Effector memory CD4-positive, alpha-beta T cell (primary cell): ENCODE results near the gene PPARD.

Experiments
- DNase-seq, 3 donors: peaks; one replicate each; pipeline ENCODE4 v3.0.0-alpha.2; 2020
- H3K27ac ChIP-seq: 2 replicates; pipeline ENCODE4 v1.7.0; 2013; ENCODE audit warnings: mild to moderate bottlenecking, low read length, moderate library complexity; ENCODE audit not compliant: insufficient read depth, poor library complexity, severe bottlenecking
- H3K27me3 ChIP-seq: replicated peaks from 2 replicates; pipeline ENCODE4 v1.7.0; 2013; ENCODE audit warnings: mild to moderate bottlenecking, low read length; ENCODE audit not compliant: insufficient read depth, control insufficient read depth, poor library complexity, severe bottlenecking
- H3K36me3 ChIP-seq: 2 replicates; pipeline ENCODE4 v1.7.0; 2013; ENCODE audit warnings: mild to moderate bottlenecking, low read length, moderate library complexity; ENCODE audit not compliant: control insufficient read depth, insufficient read depth
- H3K4me1 ChIP-seq: 2 replicates; pipeline ENCODE4 v1.7.0; 2013; ENCODE audit warnings: low read length, mild to moderate bottlenecking; ENCODE audit not compliant: control insufficient read depth, insufficient read depth, poor library complexity, severe bottlenecking
- H3K4me3 ChIP-seq: 2 replicates; pipeline ENCODE4 v1.7.0; 2013; ENCODE audit warnings: low read length, low read depth, mild to moderate bottlenecking; ENCODE audit not compliant: insufficient read depth, poor library complexity, severe bottlenecking
- H3K9me3 ChIP-seq: 2 replicates; pipeline ENCODE4 v1.7.0; 2013; ENCODE audit warnings: mild to moderate bottlenecking, low read length, moderate library complexity; ENCODE audit not compliant: control insufficient read depth

PPARD gene

GRCh38 chr6:35392773-35393672 lies 50.7 kb downstream of the PPARD start:
- H3K4me1 ChIP-seq = peaks cover 27% of the 10 kb centered on the region
- H3K4me3 ChIP-seq = no peak overlapping the region
- H3K27ac ChIP-seq = peak overlapping the region; percentile 34

GRCh38 chr6:35396991-35397390 lies 54.6 kb downstream of the PPARD start:
- Histone ChIP-seq H3K4me1 (peaks cover 19% of the 10 kb centered on the region), H3K27ac (no peak overlapping the region), H3K36me3 (no peaks in the 10 kb centered on the region), H3K4me3 (no peak overlapping the region), H3K9me3 (no peaks in the 10 kb centered on the region), H3K27me3 (no peaks in the 10 kb centered on the region)
- no peak for DNase-seq

More at GRCh38 chr6:35392773-35393672, 50.7 kb downstream of the PPARD start:
- Histone ChIP-seq H3K27me3 (no peaks in the 10 kb centered on the region), H3K36me3 (no peaks in the 10 kb centered on the region), H3K9me3 (no peaks in the 10 kb centered on the region)
- DNase-seq = no peak

GRCh38 chr6:35397806-35398418 lies 55.6 kb downstream of the PPARD start:
- H3K9me3 ChIP-seq = no peaks in the 10 kb centered on the region
- no peak overlapping the region for H3K27ac ChIP-seq
- peaks cover 13% of the 10 kb centered on the region for H3K4me1 ChIP-seq
- H3K4me3 ChIP-seq = no peak overlapping the region
- DNase-seq = no peak
- no peaks in the 10 kb centered on the region for H3K27me3 ChIP-seq
- H3K36me3 ChIP-seq = no peaks in the 10 kb centered on the region

DNA sequence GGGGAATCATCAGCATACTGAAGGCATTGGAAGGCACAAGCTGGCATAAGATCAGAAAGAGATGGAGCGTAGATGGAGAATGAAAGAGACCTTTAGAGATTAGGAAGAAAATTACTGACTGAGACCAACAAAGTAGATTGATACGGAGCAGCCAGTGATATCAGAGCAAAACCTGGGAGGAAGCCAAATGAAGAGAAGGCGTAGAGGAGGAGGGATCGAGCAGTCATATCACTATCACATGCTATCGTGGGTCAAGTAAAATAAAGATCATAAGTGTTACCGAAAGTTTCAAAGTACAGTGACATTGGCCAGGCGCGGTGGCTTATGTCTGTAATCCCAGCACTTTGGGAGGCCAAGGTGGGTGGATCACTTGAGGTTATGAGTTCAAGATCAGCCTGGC lies 56.2 kb downstream of the PPARD start:
- Histone ChIP-seq H3K4me3 (no peak overlapping the region), H3K4me1 (peaks cover 6% of the 10 kb centered on the region), H3K27me3 (no peaks in the 10 kb centered on the region), H3K9me3 (no peaks in the 10 kb centered on the region), H3K27ac (no peak overlapping the region), H3K36me3 (no peaks in the 10 kb centered on the region)
- no peak for DNase-seq

- Histone ChIP-seq H3K4me1 (no peaks in the 10 kb centered on the region), H3K27ac (no peak overlapping the region), H3K36me3 (no peaks in the 10 kb centered on the region), H3K9me3 (no peaks in the 10 kb centered on the region), H3K4me3 (no peak overlapping the region), H3K27me3 (no peaks in the 10 kb centered on the region)
- no peak for DNase-seq
These were observed 57.8 kb downstream of the PPARD start for GRCh38 chr6:35400111-35400510.

- no peaks in the 10 kb centered on the region for H3K9me3 ChIP-seq
- H3K27me3 ChIP-seq = no peaks in the 10 kb centered on the region
- no peaks in the 10 kb centered on the region for H3K36me3 ChIP-seq
- no peaks in the 10 kb centered on the region for H3K4me1 ChIP-seq
- no peak overlapping the region for H3K27ac ChIP-seq
- DNase-seq = no peak
- H3K4me3 ChIP-seq = no peak overlapping the region
These were observed 58.5 kb downstream of the PPARD start for GRCh38 chr6:35400901-35401311.

DNA sequence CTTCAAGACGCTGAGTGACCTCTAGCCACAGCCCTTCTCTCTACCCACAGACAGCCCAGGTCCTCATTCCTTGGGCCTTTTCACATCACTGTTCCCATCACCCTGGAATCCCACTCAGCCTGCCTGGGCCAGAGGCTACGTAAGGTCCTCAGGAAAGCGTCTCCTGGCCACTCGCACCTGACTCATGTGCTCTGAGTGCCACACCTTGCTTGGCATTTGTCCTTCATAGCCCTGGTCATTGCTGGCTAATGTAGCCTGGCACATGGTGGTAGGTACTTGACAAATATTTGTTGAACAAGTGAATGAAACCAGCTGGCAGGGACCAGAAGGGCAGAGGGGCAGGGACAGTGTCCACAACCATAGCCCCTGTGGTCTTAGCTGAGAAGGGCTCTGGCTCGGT lies 59.2 kb downstream of the PPARD start:
- no peak for DNase-seq
- Histone ChIP-seq H3K27ac (no peak overlapping the region), H3K4me3 (no peak overlapping the region), H3K36me3 (no peaks in the 10 kb centered on the region), H3K9me3 (no peaks in the 10 kb centered on the region), H3K27me3 (no peaks in the 10 kb centered on the region), H3K4me1 (no peaks in the 10 kb centered on the region)

DNA sequence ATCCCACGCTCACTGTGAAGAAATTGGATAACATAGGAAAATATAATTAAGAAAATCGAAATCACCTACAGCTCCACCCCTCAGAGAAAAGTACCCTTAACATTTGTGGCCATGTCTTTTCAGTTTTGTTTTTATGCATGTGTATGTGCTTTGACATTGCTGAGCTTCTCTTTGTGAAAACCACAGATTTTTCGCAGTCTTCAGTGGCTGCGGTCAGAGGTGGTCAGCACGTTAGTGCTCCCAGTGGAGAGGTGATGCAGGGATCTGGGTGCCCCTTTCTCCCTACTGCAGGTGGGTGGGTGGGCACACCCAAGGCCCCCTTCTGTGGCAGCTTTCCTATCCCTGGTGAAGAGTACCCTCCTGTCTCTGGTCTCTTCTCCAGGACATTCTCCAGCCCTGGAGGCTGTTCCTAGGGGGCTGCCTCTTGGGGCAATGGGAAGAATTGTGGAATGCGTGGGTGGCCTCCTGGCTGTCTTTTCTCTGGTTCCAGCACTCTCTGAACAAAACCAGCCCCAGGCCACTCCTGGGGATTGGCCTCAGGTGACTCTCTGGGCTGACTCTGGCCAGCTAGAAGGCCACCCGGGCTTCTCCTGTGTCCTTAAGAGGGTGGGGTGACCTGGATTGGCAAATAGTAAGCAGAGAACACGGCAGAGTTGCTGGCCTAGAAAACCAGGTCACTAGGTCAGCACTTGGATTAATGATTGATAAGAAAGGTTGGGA lies 59.9 kb downstream of the PPARD start:
- Histone ChIP-seq H3K27ac (no peak overlapping the region), H3K27me3 (no peaks in the 10 kb centered on the region), H3K9me3 (no peaks in the 10 kb centered on the region), H3K4me3 (no peak overlapping the region), H3K4me1 (no peaks in the 10 kb centered on the region), H3K36me3 (no peaks in the 10 kb centered on the region)
- no peak for DNase-seq

DNA sequence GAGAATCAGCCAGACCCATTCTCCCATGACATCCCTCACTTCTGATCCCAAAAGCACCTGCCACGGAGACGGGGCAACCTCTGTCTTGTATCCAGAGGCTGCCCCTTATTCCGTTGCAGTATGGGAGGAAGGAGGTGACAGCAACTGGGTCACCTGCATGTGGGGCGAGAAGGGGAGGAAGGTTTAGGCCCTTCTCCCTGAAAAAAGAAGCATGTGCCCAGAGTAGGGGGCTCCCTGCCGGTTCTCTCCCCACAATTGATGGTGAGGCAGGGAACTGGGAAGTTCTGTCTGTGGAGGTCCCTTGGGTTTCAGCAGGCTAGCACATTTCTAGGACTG lies 60.5 kb downstream of the PPARD start:
- Histone ChIP-seq H3K27ac (no peak overlapping the region), H3K27me3 (no peaks in the 10 kb centered on the region), H3K36me3 (no peaks in the 10 kb centered on the region), H3K4me1 (no peaks in the 10 kb centered on the region), H3K4me3 (no peak overlapping the region), H3K9me3 (no peaks in the 10 kb centered on the region)
- no peak for DNase-seq
